HG02642 (cell line): ENCODE data around the gene KRTAP12-1.

Experiments
- ATAC-seq: cut with Tn5 transposase; IDR thresholded peaks from one replicate; pipeline ENCODE4 v1.9.1; 2021; ENCODE audit warnings: mild to moderate bottlenecking; ENCODE audit not compliant: unreplicated experiment, poor library complexity

KRTAP12-1 gene

DNA sequence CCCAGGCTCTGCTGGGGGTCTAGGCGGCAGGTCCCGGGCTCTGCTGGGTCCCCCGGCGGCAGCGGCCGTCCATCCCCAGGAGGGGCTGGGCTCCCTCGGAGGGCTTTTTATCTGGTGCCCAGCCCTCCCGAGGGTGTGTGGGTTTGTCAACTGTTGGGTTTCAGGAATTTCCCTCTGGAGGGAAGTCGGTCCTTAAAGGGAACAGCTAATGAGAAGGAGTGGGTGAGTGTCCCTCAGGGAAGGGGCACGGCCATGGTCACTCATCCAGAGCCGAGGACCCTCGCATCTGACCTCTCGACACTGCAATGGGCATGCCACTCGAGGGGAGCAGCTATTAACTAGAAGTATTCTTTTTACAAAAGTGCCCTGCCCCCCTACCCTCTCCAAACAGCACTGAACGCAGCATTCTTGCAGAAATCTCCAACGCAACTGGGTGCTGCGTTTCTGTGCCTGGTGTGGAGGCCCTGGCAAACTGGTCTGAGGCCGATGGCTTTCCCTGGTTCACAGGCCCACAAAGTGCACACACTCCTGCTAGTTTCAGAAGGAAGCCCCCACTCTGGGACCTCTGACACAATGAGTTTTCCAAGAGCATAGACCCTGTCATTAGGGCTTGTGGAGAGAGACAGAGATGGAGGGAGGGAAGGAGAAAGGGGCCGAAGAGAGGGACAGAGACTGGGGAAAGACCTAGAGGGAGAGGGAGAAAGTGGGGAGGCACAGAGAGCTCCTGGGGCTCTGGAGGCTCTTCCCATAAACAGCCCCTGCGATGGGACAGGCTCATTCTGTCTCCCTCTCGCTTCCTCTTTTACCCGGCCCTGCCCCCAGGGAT is 30.5 kb upstream of the KRTAP12-1 start:
- no peak for ATAC-seq

DNA sequence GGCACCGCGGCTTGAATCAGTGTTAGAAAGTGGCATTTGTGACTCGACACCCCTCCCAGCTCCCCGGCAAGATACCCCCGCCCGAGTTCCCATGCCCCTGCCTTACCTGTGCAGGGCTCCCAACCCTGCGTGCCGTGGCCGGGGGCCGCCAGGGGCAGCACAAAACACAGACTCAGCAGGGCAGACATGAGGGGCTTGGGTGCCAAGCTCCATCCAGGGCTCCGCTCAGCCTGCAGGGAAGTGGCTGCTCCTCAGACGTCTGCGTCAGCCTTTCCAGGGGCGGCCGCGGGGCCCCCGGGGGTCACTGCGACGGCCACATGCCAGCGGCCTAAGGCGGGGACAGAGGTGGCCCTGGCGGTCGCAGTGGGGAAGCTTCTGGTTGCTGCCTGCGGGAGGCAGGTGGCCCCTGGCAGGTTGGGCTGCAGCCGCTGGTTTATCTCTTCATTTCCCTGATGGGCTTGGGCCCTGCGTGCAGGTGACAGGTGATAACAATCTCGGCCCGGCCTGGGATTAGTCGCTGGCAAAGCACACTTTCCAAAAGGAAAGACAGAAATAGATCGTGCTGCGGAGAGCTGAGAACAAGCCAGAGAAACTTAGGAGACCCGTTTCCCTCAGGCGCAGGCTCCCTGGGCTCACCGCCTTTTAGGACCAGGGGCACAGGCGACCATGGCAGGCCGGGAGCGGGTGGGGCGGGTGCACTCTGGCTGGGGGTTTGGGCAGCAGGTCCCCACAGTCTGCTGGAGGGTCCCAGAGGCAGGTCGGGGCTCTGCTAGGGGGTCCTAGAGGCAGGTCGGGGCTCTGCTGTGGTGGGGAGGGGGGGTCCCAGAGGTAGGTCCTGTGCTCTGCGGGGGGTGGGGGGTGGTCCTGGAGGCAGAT is 29.6 kb upstream of the KRTAP12-1 start, which contains the start of gene TSPEAR:
Gene TSPEAR (minus strand): TSS at position 246 of the 876 bp plus-strand sequence. CDS start 58 bp downstream, at position 188.
- ATAC-seq: no peak

DNA sequence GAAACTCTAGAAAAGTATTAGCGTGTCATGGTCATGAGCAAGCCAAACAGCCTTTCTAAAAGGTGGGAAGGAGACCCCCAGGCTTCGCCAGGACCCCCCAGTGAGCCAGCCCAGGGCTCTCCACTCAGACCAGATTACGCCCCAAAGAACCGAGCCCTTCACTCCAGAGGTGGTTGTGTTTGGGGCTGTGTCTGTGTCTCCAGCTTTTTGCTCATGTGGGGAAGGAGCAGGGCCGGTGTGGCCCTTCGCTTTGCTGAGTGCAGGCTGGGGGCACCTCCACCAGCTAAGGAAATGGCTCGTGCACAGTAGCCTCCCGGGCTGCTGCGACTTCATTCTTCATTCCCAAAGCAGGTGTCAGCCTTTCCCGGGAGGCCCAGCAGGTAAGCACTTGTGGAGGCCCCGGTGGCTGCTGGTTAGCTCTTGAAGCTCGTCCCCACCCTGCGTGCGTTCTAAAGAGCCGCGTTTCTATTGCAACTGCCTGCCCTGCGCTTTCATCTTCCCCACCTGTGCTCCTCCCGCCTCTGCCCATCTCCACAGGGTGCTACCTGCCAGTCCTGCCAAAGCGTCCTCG is 28.9 kb upstream of the KRTAP12-1 start:
- no peak for ATAC-seq

DNA sequence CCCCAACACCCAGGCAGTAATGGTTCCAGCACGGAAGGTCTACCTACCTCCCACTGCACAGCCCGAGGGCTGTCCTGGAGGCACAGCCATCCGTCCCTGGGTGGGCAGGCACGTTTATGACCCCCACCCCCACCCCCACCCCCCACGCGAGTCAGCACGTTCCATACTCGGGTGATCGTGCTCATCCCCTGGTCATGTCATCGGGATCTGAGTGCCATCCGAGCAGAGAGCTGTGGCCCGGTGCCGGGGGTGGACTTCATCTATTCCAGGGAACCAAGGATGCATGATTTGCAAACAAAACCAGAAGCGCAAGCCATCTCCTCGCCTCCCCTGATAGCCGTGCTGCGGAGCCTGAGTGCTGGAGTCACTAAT is 28.3 kb upstream of the KRTAP12-1 start:
- ATAC-seq: no peak

GRCh38 chr21:44709426-44710293 is 27.7 kb upstream of the KRTAP12-1 start:
- no peak for ATAC-seq

DNA sequence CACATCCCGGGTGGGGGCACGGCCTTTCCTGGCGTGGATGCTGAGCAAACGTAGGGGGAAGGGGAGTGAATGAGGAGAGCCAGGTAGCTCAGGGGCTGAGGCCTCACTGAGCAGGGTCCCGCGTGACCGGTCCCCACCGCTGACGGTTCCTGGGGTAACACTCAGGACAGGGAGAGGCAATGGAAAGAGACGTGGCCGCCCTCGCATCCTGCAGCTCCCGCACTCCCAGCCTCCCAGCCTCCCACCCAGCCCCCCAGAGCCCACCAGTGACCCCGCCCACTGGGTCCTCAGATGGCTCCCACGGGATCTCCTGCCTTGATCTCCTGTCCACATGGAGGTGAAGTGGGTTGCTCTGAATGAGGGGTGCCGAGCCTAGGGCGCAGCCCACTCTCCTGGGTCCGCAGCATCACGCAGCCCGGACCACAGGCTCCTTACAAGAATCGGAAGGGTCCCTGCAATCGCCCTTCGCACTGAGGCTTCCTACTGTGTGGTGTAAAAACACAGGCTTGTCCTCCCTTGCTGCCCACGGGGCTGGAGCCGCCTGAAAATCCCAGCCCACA is 27.0 kb upstream of the KRTAP12-1 start:
- no peak for ATAC-seq

DNA sequence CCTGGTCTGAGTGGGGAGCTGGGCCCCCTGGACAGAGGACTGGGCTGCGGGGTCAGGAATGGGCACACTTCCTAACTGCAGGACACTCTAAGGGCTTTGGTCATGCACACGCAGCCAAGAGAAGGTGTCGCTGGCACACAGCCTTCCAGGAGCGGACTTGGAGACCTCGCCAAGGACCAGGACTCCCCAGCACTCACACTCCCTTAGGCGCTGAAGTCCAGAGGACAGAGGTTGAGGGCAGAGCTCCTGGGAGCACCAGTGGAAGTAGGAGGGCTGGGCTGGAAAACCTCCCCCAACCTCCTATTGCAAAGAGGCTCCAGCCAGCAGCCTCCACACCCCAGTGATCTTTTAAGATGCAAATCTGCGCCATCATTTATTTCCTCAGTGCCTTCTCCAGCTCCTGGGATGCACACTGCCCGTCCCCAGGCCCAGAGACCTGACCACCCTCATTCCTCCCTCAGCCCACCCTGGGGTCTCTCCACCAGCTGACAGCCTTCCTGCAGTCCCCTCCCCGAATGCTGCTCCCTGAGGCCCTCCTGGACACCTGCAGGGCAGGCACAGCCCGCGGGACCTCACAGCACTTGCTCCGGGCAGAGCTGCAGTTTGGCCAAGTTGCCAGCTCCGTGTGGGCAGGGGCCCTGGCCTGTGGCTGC is 26.4 kb upstream of the KRTAP12-1 start:
- ATAC-seq: no peak

DNA sequence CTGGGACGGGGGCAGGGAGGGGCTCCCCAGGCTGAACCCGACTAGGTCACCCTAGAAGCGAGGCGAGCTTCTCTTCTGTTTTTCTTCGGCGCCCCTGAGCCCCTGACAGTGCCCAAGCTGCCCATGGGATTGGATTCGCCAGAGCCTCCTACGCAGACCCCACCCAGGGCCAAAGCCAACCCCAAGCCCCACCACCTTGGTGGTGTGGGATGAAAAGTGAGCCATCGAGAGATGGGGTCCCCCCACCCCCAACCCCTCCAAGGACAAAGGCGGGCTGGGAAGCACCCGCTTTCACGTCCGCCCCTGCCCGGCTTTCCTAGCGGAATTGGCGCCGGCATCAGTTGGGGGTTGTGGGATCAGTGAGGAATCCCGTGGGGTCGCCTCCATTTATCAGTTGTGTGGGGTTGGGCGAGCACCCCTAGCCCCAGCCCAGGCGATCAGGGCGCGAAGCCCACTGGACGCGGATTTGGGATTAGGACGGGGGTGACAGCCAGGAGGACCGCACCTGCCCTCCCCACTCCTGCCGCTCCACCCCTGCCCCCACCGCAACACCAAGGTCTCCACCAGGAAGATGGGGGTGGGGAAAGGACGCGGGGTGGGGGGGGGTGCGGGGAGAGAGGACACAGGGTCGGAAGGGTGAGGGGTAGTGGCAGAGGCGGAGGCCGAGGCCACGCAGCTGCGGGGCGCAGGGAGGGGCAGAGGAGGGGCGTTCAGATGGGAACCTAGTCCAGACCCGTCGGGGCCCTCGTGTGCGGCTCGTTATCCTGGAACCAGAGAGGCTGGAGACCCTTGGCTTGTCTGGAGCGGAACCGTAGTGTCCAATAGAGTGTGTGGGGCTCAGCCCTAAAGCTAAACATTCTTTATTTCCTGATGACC is 25.0 kb upstream of the KRTAP12-1 start:
- no peak for ATAC-seq

DNA sequence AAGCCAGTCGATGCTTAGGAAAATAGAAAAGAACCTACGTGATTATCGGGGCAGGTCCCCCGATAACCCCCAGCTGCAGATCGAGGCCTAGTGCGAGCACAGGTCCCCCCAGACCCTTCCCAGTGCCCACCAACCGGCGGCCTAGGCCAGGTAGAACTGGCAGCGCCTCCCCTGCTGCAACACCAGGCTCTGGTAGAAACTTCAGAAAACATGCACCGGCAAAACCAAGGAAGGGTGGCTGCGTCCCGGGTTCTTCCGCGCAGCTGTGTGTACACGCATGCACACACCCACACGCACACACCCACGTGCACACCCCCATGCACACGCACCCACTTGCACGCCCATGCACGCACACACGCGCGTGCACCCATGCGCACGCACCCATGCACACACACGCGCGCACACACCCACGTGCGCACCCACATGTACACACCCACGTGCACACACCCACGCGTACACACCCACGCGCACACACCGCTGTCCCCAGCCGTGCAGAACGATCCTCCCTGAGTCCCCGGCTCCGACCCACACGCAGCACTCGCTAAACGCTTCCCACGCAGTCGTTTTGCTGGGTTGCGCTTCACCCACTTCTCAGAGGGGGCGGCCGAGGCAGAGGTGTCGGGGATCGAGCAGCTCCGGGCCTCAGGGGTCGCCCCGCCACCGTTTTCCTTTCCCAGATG is 24.2 kb upstream of the KRTAP12-1 start:
- ATAC-seq: no peak

GRCh38 chr21:44704636-44705001 is 22.7 kb upstream of the KRTAP12-1 start:
- no peak for ATAC-seq

DNA sequence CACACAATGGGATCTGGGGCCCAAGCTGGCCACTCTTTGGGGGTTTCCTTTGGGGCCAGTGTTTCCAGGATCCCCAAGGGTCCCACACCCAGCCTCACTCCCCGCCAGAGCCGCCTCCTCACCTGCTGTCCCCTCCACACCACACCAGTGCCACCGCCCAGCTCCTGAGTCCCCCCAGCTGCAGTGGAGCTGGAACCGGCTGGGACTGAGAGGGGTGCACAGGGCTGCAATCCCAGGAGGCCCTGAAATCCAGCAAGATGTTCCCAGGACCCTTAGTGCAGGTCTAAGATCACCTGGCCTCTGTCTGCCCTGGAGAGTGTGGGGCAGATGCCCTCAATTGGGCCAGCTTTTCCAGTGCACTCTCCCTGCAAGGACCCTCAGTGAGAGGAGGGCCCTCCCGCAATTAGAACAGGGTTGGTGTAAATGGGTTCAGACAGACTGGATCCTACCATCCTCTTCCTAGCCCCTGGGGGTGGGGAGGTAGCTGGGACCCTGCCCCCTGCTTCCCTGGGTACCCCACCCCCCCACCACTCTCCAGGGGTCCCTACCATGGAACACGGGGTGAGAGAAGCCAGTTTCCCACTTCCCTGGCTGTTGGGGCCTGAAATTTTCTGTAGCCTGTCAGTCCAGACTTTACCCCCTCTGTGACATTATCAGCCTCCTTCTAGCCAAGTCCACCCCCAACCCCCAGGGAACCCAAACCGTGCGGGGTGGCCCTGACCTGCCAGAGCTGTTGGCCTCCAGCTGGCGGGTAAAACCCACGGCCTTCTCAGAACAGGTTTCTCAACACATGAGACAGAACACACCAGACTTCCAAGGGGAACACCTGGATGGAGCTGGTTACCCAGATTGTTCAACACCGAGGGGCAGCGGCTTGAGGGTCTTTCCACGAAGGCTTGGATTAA is 22.0 kb upstream of the KRTAP12-1 start:
- no peak for ATAC-seq

DNA sequence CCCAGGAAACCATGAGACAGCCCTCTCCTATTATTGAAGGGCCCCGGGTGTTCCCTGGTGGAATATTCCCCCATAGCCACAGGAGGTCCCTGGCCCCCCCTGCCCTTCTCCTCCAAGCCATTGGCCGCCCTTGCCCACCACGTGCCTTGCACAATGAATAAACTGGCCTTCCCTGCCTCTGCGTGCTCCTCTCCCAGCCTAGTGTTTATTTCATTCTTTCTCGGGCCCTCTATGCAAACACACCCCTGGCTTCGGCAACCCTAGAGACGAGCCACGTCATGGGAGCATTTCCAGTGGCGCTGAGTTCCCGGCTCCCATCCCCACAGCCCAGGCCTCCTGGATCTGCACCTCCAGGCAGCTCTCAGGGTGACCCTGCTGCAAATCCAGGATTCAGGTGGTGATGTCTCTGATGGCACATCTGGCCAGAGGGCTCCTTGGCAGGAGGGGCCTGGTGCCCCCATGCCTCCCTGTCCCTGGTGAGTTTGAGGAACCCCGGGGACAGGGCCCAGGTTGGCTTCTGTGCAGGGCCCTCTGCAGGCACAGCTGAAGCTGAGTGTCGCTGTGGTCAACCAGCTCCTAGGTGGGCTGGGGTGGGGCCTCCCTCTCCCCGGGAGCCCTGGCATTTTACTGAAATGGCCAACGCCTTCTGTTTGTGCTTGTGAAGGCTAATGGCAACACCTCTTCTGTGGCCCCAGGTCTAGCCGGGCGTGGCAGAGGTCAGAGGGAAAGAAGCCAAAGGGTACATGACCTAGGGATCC is 21.2 kb upstream of the KRTAP12-1 start:
- no peak for ATAC-seq

DNA sequence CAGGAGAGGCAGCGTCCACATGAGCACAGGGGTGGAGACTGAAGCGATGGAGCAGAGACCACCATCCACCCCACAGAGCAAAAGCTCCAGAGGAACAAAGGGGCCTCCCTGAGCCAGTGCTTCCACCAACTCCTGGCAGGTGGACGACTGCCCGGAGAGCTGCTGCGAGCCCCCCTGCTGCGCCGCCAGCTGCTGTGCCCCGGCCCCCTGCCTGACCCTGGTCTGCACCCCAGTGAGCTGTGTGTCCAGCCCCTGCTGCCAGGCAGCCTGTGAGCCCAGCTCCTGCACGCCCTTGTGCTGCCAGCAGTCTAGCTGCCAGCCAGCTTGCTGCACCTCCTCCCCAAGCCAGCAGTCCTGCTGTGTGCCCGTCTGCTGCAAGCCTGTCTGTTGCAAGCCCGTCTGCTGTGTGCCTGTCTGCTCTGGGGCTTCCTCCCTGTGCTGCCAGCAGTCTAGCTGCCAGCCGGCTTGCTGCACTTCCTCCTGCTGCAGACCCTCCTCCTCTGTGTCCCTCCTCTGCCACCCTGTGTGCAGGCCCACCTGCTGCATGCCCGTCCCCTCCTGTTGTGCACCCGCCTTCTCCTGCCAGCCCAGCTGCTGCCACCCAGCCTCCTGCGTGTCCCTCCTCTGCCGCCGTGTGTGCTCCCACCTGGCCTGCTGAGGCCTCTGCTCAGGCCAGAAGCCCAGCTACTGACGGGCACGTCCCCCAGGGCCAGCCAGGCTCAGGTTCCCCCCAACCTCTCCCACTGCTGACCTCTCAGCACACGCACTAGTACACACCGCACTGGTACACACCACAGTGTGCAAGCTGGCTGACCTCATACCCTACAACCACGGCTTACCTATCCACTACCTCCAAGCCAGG is 20.4 kb upstream of the KRTAP12-1 start:
- ATAC-seq: no peak

DNA sequence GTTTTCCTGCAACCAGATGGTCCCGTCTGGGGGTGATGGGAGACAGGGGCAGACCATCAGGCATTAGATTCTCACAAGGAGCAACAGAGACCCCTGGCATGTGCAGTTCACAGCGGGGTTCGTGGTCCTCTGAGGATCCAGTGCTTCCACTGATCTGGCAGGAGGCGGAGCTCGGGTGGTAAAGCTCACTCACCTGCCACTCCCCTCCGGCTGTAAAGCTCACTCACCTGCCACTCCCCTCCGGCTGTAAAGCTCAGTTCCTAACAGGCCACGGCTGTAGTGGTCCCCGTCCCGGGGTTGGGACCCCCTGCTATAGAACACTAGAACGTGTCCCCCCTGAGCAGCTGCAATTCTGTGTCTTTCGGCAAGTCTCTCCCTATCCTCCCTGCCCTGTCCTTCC is 19.6 kb upstream of the KRTAP12-1 start:
- no peak for ATAC-seq

DNA sequence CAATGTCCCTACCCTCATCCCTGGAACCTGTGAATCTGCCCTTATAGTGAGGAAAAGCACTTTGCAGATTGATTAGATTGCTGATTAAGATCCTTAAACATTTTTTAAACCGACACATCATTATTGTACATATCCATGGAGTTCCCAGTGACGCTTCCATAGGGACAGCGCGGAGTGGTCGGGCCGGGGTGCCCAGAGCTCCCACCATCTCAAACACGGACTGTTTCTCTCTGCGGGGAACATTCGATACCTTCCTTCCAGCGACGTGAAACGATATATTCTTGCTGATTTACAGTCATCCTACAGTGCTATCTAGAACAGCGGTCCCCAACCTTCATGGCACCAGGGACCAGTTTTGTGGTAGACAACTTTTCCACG is 19.0 kb upstream of the KRTAP12-1 start:
- ATAC-seq: no peak
